ENCODE measurements around the gene SYF2. TPM values are rescaled to one million over a fixed set of nuclear protein-coding genes. Genes with fewer than 3 reads are reported as not detected.

SYF2 gene
- polyA plus RNA-seq, 2 of the 4 experiments (the other 2 are of a cell fraction): 38.6 to 39.7 TPM

DNA sequence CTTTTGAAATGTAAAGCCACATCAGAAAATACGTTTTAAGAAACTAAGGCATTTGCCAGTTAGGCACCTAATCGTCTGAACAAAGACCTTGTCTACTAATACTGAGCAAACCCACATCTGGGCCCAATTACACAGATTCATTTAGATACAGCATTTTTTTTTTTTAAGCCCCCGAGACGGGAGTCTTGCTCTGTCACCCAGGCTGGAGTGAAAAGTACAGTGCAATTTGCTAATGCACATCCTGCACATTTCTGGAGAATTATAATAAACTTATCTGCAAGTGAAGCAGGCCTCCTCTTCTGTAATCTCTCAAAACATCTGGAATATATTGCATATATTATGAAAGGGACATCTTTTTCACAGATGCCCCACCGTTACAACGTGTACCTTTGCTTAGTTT is 11.6 kb upstream of the SYF2 start:
- Histone ChIP-seq H3K4me2 (no peak overlapping the region), H3K4me3 (no peak overlapping the region), H3K4me1 (peaks cover 24% of the 10 kb centered on the region; the same call in 2 of the 3 replicates), H3K9me3 (no peaks in the 10 kb centered on the region), H3K27ac (no peak overlapping the region)
- TF ChIP-seq MAFK (IDR thresholded peaks at IDR 0.05; ENCODE audit: partially characterized antibody) (no peak), JUN (IDR thresholded peaks at IDR 0.05) (no peak), EP300 (IDR thresholded peaks at IDR 0.05) (no peak), CTCF (IDR thresholded peaks at IDR 0.05) (no peak), EHMT2 (IDR thresholded peaks at IDR 0.05; ENCODE audit: low read depth) (no peak), ZFP36 (IDR thresholded peaks at IDR 0.05; ENCODE audit: borderline replicate concordance, partially characterized antibody) (no peak), BHLHE40 (IDR thresholded peaks at IDR 0.05; ENCODE audit: low read depth, low read length) (no peak), FOSL2 (IDR thresholded peaks at IDR 0.05) (no peak), FOSL2 (CRISPR knock-in tag; IDR thresholded peaks at IDR 0.05) (no peak), EHF (CRISPR knock-in tag; IDR thresholded peaks at IDR 0.05) (no peak), CBX2 (IDR thresholded peaks at IDR 0.05; ENCODE audit: borderline replicate concordance, low read depth) (no peak), SREBF2 (IDR thresholded peaks at IDR 0.05) (no peak), TP53 (CRISPR knock-in tag; IDR thresholded peaks at IDR 0.05) (no peak), ZC3H11A (IDR thresholded peaks at IDR 0.05) (no peak), JUNB (IDR thresholded peaks at IDR 0.05) (no peak)
- TF ChIP-seq, protein P1, sequence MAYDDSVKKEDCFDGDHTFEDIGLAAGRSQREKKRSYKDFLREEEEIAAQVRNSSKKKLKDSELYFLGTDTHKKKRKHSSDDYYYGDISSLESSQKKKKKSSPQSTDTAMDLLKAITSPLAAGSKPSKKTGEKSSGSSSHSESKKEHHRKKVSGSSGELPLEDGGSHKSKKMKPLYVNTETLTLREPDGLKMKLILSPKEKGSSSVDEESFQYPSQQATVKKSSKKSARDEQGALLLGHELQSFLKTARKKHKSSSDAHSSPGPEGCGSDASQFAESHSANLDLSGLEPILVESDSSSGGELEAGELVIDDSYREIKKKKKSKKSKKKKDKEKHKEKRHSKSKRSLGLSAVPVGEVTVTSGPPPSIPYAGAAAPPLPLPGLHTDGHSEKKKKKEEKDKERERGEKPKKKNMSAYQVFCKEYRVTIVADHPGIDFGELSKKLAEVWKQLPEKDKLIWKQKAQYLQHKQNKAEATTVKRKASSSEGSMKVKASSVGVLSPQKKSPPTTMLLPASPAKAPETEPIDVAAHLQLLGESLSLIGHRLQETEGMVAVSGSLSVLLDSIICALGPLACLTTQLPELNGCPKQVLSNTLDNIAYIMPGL (CRISPR knock-in tag; IDR thresholded peaks at IDR 0.05; ENCODE audit: borderline replicate concordance): no peak
- TF ChIP-seq, protein P2, sequence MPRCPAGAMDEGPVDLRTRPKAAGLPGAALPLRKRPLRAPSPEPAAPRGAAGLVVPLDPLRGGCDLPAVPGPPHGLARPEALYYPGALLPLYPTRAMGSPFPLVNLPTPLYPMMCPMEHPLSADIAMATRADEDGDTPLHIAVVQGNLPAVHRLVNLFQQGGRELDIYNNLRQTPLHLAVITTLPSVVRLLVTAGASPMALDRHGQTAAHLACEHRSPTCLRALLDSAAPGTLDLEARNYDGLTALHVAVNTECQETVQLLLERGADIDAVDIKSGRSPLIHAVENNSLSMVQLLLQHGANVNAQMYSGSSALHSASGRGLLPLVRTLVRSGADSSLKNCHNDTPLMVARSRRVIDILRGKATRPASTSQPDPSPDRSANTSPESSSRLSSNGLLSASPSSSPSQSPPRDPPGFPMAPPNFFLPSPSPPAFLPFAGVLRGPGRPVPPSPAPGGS (IDR thresholded peaks at IDR 0.05): no peak
- TF ChIP-seq, protein P3, sequence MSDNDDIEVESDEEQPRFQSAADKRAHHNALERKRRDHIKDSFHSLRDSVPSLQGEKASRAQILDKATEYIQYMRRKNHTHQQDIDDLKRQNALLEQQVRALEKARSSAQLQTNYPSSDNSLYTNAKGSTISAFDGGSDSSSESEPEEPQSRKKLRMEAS (IDR thresholded peaks at IDR 0.05): no peak
- TF ChIP-seq, protein P4, sequence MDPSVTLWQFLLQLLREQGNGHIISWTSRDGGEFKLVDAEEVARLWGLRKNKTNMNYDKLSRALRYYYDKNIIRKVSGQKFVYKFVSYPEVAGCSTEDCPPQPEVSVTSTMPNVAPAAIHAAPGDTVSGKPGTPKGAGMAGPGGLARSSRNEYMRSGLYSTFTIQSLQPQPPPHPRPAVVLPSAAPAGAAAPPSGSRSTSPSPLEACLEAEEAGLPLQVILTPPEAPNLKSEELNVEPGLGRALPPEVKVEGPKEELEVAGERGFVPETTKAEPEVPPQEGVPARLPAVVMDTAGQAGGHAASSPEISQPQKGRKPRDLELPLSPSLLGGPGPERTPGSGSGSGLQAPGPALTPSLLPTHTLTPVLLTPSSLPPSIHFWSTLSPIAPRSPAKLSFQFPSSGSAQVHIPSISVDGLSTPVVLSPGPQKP (IDR thresholded peaks at IDR 0.05; ENCODE audit: low read depth, low read length): no peak
- ChIA-PET POLR2A (interaction anchor here (1.5 kb wide), 1 partner anchor 12 kb away, joined by 5 read pairs; the partner anchor contains the start of gene SYF2), CTCF (no interaction called here)
- FAIRE-seq (no peak), ATAC-seq (no peak), DNase-seq (ENCODE audit: low read depth in 1 of 2, low spot score in 1 of 2) (no peak)
- WGBS (ENCODE audit: missing lambda C conversion rate): 77% methylated on average over 6 of the region's 6 CpGs

DNA sequence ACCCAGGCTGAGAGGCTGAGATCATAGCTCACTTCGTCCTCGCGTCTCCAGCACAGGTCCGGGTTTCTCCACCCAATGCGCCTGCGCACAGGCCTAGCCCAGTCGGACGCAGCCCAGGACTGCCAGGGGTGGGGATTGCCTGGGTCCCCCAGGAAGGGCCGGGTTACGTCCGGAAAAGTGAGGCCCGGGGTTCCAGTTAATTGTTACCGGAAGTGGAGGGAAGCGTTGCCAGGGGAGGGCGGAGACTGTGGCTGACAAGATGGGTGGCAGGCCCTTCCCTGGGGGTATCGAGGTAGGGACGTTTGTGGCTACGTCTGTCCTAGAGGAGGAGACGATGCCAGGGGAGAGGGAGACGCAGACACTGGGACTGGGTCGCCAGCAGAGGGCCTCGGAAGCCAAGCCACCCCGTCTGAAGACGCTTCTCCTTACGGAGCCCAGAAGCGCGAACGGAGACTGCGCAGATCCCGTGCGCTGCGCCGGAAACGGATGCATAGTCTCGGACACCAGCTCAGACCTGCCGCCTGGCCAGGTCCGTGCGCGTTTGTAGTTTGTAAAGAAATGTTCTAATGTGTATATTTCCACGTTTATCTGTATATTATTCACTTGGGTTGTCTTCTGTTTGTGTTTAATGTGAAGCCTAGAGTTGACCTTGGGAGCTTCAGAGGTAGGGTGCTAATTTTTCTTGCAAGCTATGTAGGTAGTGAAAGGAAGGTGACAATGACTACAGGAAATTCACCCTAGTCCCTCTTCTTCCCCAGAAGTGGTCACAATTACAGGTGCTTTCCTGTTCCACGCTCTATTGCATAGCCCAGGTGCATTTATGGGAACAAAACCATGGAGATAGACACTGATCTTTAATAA is 7.6 kb upstream of the SYF2 start:
- FAIRE-seq: no peak
- H3K4me1 ChIP-seq: peaks cover 10% of the 10 kb centered on the region; the same call in 2 of the 3 replicates
- peak overlapping the region; percentile 72 to 87 for H3K27ac ChIP-seq
- ChIA-PET CTCF (interaction anchor here (0.6 to 1.8 kb wide), 4 partner anchors 113 to 570 kb away, joined by 3 to 7 read pairs (median 4); no protein-coding TSS in a partner anchor), POLR2A (interaction anchor here (2.1 kb wide), 1 partner anchor 8 kb away, joined by 9 read pairs; the partner anchor contains the start of gene RSRP1)
- peak; percentile 93 to 96 for ATAC-seq
- WGBS (ENCODE audit: missing lambda C conversion rate): 10% methylated on average over 15 of the region's 41 CpGs
- H3K4me2 ChIP-seq: peak overlapping the region; percentile 79
- DNase-seq (ENCODE audit: low read depth in 1 of 2, low spot score in 1 of 2): peak; percentile 68 to 91
- H3K9me3 ChIP-seq: no peaks in the 10 kb centered on the region
- H3K4me3 ChIP-seq: peak overlapping the region; percentile 40
- TF ChIP-seq CHD2 (IDR thresholded peaks at IDR 0.05; ENCODE audit: low read length, partially characterized antibody) (peak; percentile 7), BHLHE40 (IDR thresholded peaks at IDR 0.05; ENCODE audit: low read depth, low read length) (no peak), RAD21 (conservative IDR thresholded peaks at IDR 0.05 in 1 of 2, IDR thresholded peaks at IDR 0.05 in 1 of 2) (peak; percentile 28 to 35; a peak in 3 of 5 replicates), JUN (IDR thresholded peaks at IDR 0.05) (peak in 1 of 2 experiments; percentile 64; a peak in 3 of 5 replicates), FOSB (CRISPR knock-in tag; IDR thresholded peaks at IDR 0.05) (no peak), CEBPB (IDR thresholded peaks at IDR 0.05) (no peak), CTCF (IDR thresholded peaks at IDR 0.05) (peak; percentile 25; the same call in 1 of the 3 replicates), POLR2A (IDR thresholded peaks at IDR 0.05; ENCODE audit: low read length) (peak; percentile 27; the same call in 1 of the 2 replicates)
- TF ChIP-seq, protein P2 (IDR thresholded peaks at IDR 0.05): peak; percentile 29; the same call in 1 of the 3 replicates
- TF ChIP-seq, protein P3 (IDR thresholded peaks at IDR 0.05): peak; percentile 45; the same call in 1 of the 2 replicates

All from A549 (cell line).